Hindlimb muscle (tissue), 1 donor: Measurements from ENCODE around the gene AK8. TPM values are rescaled to one million over a fixed set of nuclear protein-coding genes. Genes with fewer than 3 reads are reported as not detected.

Source experiments
- DNase-seq: peaks from one replicate; pipeline ENCODE4 v3.0.0-alpha.2; 2013
- polyA plus RNA-seq: library from polyadenylated mRNA; unstranded; fragments of 120-200 nt; gene quantifications from one replicate; pipeline ENCODE4 v1.2.1, GENCODE V29; 2013; ENCODE audit not compliant: insufficient read length

Gene AK8
- polyA plus RNA-seq, 1 donor = 0.48 TPM

DNA sequence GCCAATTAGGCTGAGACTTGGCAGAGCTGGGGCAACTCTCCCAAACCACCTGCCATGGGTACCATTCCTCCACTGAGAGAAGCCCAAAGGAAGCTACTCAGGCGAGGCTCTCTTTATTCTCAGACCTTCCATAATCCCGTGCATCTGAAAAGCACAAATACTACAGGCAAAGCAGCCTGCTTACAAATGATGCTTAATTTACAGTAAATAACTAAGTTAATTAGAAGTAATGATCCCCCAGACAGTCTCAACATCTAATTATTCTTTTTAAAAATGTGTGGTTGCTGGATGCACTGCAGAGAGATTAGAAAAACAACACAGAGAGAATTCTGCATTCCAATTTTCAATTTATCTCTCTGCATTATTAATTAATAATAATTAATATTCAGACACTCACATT, 53.1 kb downstream of the AK8 start:
- no peak for DNase-seq

DNA sequence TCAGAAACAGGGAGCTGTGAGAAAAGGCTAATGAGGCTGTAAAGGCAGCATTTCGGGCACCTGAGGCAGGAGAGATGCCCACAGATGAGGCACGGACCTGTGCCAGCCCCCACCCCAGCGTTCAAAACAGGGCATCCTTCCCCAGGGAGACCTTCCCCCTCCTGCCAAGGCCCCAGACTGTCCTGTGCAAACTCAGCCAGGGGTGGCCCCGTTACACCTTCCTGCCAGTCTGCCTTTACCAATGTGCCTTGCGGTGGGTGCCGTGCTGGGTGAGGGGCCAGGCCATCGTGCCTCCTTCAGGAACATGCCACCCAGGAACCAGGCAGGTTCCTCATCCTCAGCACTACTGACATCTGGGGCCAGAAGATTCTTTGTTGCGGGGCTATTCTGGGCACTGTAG, 53.9 kb downstream of the AK8 start:
- no peak for DNase-seq

DNA sequence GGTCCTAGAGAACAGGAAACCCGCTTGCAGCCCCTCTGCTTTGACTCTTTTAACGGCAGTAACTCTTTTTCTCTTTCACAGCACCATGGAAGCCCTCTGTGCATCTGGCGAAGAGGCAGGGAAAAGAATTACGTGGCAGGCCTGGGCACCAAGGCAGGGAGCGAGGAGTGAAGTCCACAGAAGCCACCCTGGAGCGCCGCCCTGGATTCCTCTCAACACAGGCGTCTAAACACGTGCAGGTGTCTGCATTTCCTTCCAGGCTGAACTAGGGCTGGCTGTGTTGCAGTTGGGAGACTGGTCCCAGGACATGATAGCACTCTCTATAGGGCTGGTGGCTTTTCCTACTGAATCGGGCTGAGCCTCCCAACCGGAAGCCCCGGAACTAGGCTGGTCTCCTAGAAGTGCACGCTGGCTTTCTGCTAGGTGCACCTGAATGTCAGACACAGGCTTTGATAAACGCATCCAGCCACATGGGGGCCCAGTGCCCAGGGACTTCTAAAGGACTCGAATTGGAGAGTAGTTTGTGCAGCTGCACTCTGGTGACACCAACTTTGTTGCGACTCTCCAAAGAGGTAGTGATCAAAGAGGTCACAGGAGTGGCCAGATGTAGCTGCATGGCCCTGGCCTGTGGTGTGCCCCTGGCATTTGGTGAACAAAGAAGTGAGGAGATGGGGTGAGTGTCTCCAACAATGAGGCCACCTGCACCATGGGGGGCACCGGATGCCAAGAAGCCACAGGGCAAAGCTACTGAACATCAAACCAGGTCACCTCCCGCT, 54.5 kb downstream of the AK8 start:
- DNase-seq = no peak

- no peak for DNase-seq
Observed at GRCh38 chr9:132820169-132820944, 57.7 kb downstream of the AK8 start.

- DNase-seq = no peak
Observed at GRCh38 chr9:132818588-132818987, 59.5 kb downstream of the AK8 start.

GRCh38 chr9:132814937-132815336, 63.1 kb downstream of the AK8 start:
- no peak for DNase-seq

GRCh38 chr9:132813115-132813771, 64.8 kb downstream of the AK8 start:
- no peak for DNase-seq

DNA sequence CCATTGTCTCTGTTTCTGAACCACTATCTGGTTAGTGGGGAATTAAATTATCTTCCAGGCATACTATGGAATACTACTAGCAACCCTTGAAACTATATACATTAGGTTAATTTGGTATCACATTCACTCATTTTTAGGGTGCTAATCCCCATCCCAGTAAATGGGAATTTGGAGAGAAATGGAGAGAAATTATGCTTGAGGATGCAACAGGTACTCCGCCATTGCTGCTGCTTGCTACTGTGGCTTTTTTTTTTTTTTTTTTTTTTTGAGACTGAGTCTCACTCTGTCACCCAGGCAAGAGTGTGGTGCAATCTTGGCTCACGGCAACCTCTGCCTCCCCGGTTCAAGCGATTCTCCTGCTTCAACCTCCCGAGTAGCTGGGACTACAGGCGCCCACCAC, 66.1 kb downstream of the AK8 start:
- no peak for DNase-seq

- no peak for DNase-seq
Observed at GRCh38 chr9:132810314-132810713, 67.8 kb downstream of the AK8 start.

GRCh38 chr9:132809677-132810271, 68.3 kb downstream of the AK8 start:
- DNase-seq = no peak

- DNase-seq = no peak
Observed at GRCh38 chr9:132808645-132809044, 69.4 kb downstream of the AK8 start.

DNA sequence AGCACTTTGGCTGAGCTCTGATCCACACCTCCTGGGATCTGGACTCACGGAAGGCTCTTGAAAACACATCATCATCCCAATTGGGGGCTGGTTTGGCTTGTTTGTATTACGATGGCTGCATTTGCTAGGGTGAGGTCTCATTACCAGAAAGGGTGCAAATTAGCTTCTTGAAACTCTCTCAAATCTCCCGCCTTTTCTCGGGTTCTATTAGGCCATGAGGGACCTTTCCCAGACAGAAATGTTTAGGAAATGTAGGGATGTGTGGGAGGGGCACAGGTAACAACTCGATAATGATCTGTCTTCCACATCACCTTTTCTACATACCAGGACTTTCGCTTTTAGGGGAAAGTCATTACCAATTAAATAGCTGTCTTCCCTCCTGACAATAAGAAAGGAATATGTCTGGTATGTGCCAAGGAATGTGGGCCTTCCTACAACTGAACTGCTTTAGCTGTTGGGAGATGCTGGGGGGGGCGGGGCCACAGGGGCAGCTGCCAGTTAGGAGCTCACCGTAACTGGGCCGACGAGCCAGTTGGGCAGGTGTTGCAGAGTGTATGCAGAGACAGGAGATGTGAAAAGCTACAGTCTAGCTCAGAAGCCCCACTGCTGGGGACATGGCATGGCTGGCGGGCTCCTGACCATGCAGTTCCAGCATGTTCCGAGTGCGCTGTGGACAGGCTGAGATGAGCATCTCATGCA, 71.2 kb downstream of the AK8 start:
- no peak for DNase-seq

DNA sequence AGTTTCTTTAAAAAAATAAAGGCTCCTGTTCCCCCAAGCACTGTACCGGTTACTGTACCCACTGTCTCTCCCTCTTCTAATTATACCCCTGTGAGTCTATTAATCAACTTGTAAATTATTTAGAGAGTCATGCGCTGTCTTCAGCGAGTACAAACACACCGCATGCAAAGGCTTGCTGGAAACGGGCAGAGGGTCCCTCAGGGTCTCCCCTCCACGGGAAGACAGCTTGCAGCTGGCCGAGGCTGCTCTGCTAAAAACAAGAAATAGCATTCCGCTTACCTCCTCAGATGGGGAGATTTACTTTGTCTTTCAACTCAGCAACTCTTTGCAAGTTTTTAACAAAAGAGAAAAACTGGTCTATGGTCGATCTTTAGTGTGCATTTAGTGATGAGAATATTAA, 71.8 kb downstream of the AK8 start:
- DNase-seq = no peak

DNA sequence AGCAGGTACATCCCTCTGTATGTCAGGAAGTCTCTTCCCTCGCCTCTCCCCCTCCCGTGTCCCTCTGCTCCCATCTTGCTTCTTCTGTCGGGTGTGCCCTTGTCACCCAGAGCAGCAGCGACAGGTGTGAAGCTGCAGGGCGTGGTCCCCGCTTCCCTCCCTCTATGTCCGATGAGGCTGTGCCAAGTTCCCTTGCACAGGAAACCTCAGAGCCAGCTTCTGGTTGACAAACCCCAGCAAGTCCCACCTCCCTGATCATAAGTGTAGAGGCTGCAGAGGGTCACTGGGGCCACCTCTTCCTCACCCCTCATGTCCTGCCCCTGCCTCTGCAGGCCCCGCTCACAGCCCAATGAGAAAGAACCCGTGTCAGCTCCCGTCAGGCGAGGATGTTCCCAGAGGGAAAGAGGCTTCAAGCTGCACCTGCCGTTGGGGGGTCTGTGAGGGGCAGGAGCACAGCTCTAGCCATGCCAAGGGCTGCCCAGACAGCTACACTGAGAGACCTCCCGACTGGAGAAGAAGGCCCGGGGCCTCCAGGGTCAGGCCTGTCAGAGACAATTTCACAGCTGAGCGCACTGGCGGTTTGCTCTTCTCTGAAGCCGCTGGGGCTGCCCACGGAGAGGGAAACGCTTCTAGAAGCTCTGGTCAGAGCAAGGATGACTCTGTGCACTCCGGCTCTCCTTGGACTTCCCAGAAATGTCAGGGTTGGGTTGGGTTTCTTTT, 73.3 kb downstream of the AK8 start:
- no peak for DNase-seq

DNA sequence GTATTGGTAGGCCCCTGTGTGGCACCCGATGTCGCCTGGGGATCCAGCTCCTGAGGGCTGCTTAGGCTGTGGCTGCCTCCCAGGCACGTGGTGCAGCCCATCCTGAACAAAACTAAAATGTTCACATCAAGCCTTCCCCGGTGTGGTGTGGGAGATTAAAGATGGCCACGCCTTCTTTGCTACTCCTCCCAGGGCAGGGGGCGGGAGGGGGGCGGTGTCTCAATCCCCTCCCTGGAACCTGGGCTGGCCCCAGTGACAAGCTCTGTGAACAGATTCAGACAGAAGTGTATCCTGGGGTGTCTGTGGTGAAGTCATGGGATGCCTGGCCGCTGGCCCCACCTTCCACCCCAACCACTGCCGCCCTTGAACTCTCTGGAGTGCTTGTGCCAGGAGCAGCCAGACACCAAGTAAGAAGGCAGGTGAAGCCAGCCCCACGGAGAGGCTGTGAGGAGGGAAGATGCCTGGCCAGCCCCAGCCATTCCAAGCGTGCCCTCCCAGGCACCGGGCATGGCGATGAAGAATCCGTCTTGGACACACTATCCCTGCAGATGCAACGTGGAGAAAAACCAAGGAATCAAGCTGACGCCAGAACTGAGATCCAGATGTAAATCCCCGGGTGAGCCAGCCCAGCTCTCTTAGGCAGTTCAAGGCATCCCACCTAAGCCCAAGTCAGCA, 75.8 kb downstream of the AK8 start:
- no peak for DNase-seq

DNA sequence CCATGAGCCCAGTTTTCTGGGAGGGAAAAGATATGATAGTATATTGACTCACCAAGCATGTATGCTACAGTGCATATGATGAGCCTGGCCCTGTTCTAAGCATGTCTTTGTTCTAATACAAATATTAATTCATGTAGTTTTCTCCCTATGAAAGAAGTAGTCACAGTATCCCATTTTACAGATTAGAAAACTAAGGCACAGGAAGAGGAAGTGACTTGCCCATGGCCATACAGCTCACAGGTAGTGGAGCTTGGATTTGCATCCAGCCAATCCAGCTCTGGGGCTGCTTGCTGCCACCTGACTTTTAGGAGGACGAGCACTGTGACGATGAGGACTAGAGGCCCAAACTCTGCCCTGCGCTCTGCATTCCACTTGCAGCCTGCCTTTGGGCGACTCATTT, 76.4 kb downstream of the AK8 start:
- no peak for DNase-seq

- DNase-seq = peak; percentile 78
Observed at GRCh38 chr9:132800038-132800648, 77.9 kb downstream of the AK8 start.

- DNase-seq = no peak
Observed at GRCh38 chr9:132798817-132799790, 79.0 kb downstream of the AK8 start.

- peak; percentile 25 for DNase-seq
Observed at GRCh38 chr9:132797861-132798659, 80.0 kb downstream of the AK8 start.
